GM21447 (cell line): ENCODE data around the gene ZNF772.
"Not testable (repeated sequence)": the region's sequence is repeated elsewhere in the genome, so short reads cannot be mapped to it uniquely, and the experiment has no call there.

Source experiments
- ATAC-seq: cut with Tn5 transposase; IDR thresholded peaks from one replicate; pipeline ENCODE4 v1.9.1; 2021; ENCODE audit not compliant: unreplicated experiment

ZNF772 gene

GRCh38 chr19:57477191-57478008, at the start of gene ZNF772:
Gene ZNF772 (minus strand): TSS chr19:57477566. CDS start chr19:57477309, 257 bp downstream.
- peak; percentile 98 for ATAC-seq

GRCh38 chr19:57518021-57518420, 40.7 kb upstream of the ZNF772 start:
- ATAC-seq = not testable (repeated sequence)

- ATAC-seq = no peak
Observed at GRCh38 chr19:57515255-57515654, 37.9 kb upstream of the ZNF772 start.

- no peak for ATAC-seq
Observed at GRCh38 chr19:57512845-57513244, 35.5 kb upstream of the ZNF772 start.

GRCh38 chr19:57511484-57511883, 34.1 kb upstream of the ZNF772 start:
- ATAC-seq = no peak

GRCh38 chr19:57506163-57506562, 28.8 kb upstream of the ZNF772 start:
- ATAC-seq = no peak

GRCh38 chr19:57500400-57500799, 23.0 kb upstream of the ZNF772 start:
- ATAC-seq = not testable (repeated sequence)

- peak; percentile 99 for ATAC-seq
Observed at GRCh38 chr19:57499680-57500395, 22.5 kb upstream of the ZNF772 start, which contains the start of gene ZNF773. Gene ZNF773 (plus strand): TSS chr19:57499938. CDS start chr19:57500081, 143 bp downstream.

GRCh38 chr19:57499332-57499679, 21.9 kb upstream of the ZNF772 start:
- not testable (repeated sequence) for ATAC-seq

- not testable (repeated sequence) for ATAC-seq
Observed at GRCh38 chr19:57488299-57488644, 10.9 kb upstream of the ZNF772 start.

- peak; percentile 96 for ATAC-seq
Observed at GRCh38 chr19:57487477-57488298, 10.3 kb upstream of the ZNF772 start, which contains the start of gene ZNF419. Gene ZNF419 (plus strand): TSS chr19:57487750. CDS start chr19:57487951, 201 bp downstream.

- ATAC-seq = no peak
Observed at GRCh38 chr19:57473646-57474045, 3.7 kb downstream of the ZNF772 start.

- no peak for ATAC-seq
Observed at GRCh38 chr19:57466489-57466888, 10.9 kb downstream of the ZNF772 start.

GRCh38 chr19:57465680-57466381, 11.5 kb downstream of the ZNF772 start:
- no peak for ATAC-seq

GRCh38 chr19:57452307-57452706, 25.1 kb downstream of the ZNF772 start:
- ATAC-seq = no peak

GRCh38 chr19:57443121-57443696, 34.2 kb downstream of the ZNF772 start:
- no peak for ATAC-seq

GRCh38 chr19:57441979-57442752, 35.2 kb downstream of the ZNF772 start:
- no peak for ATAC-seq

GRCh38 chr19:57438925-57439324, 38.4 kb downstream of the ZNF772 start:
- no peak for ATAC-seq

- no peak for ATAC-seq
Observed at GRCh38 chr19:57437931-57438330, 39.4 kb downstream of the ZNF772 start.
